Measurements from ENCODE around the gene IL18RAP.

The IL18RAP gene

DNA sequence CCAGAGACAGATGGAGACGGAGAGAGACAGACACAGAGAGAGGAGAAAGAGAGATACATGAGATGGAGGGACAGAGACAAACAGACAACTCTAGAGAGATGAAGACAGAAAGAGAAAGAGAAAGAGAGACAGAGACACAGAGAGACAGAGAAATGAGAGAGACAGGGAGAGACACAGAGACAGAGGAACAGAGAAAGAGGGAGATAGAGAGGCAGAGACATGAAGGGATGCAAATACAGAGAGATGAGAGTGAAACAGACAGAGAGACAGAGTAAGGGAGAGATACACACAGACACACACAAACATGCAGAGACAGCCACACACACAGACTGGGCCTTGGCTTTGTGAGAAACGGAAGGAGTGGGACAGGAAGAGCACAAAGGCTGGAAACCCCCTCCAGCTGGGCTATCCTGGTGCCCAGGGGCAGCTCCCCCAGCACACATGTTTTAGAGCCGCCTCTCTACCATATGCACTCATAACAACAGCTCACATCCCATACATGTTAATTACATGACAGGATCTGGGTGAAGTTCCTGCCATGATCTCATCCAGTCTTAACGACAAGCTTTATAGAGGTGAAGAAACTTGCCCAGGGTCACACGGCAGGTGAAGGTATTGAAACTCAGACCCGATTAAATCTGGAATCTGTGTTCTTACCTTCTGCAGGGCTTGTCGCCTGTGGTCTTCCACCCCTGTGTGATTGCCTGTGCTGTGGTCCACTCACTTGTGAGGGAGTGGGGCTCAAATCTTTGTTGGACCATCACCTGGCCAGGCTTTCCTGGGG lies 35.0 kb upstream of the IL18RAP start:
- H3K9me3 ChIP-seq (ENCODE audit: control insufficient read depth, insufficient read depth, low read length): no peaks in the 10 kb centered on the region
- no peak for TF ChIP-seq EZH2phosphoT487 (IDR thresholded peaks at IDR 0.05; ENCODE audit: borderline replicate concordance, low read length)
- TF ChIP-seq, protein P1, sequence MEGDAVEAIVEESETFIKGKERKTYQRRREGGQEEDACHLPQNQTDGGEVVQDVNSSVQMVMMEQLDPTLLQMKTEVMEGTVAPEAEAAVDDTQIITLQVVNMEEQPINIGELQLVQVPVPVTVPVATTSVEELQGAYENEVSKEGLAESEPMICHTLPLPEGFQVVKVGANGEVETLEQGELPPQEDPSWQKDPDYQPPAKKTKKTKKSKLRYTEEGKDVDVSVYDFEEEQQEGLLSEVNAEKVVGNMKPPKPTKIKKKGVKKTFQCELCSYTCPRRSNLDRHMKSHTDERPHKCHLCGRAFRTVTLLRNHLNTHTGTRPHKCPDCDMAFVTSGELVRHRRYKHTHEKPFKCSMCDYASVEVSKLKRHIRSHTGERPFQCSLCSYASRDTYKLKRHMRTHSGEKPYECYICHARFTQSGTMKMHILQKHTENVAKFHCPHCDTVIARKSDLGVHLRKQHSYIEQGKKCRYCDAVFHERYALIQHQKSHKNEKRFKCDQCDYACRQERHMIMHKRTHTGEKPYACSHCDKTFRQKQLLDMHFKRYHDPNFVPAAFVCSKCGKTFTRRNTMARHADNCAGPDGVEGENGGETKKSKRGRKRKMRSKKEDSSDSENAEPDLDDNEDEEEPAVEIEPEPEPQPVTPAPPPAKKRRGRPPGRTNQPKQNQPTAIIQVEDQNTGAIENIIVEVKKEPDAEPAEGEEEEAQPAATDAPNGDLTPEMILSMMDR (IDR thresholded peaks at IDR 0.05; ENCODE audit: low read depth, low read length, poor library complexity, severe bottlenecking): no peak
- H3K27ac ChIP-seq (ENCODE audit: low read depth, low read length): no peak overlapping the region

DNA sequence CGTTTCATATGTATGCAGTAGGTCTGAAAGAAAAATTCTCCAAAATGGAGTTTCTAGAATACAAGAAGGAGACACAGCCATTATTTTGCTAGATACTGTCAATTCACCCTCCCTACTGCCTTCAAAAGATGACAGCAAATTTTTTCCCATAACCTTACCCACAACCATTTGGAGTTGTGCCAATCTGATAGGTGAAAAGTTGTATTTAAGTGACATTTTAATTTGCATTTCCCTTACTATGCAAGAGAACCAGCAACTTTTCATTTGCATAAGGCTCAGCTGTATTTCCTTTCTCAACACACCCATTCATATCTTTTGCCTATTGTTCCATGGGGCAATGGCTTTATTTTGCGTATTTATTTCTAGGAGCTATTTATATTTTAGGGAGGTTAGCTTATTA lies 31.4 kb upstream of the IL18RAP start:
- no peaks in the 10 kb centered on the region for H3K4me1 ChIP-seq (ENCODE audit: control insufficient read depth, low read length)
- H3K9me3 ChIP-seq (ENCODE audit: control insufficient read depth, insufficient read depth, low read length): no peaks in the 10 kb centered on the region
- H3K27ac ChIP-seq (ENCODE audit: low read depth, low read length): no peak overlapping the region
- no peaks in the 10 kb centered on the region for H3K27me3 ChIP-seq (ENCODE audit: control insufficient read depth, low read length)
- no peak overlapping the region for H3K4me3 ChIP-seq (ENCODE audit: low read length)
- H3K9me2 ChIP-seq (replicated peaks; ENCODE audit: control insufficient read depth, low read length): no peaks in the 10 kb centered on the region
- TF ChIP-seq, protein P1 (IDR thresholded peaks at IDR 0.05; ENCODE audit: low read depth, low read length, poor library complexity, severe bottlenecking): no peak
- TF ChIP-seq EZH2phosphoT487 (IDR thresholded peaks at IDR 0.05; ENCODE audit: borderline replicate concordance, low read length): no peak
- H3F3A ChIP-seq (ENCODE audit: control insufficient read depth, insufficient read depth): no peaks in the 10 kb centered on the region
- no peaks in the 10 kb centered on the region for H3K79me2 ChIP-seq (ENCODE audit: control insufficient read depth, low read length)
- no peak overlapping the region for H3K4me2 ChIP-seq (ENCODE audit: low read length)
- H4K20me1 ChIP-seq (ENCODE audit: control insufficient read depth, insufficient read depth, low read depth, low read length): no peaks in the 10 kb centered on the region
- no peaks in the 10 kb centered on the region for H3K36me3 ChIP-seq (ENCODE audit: control insufficient read depth, low read length)

More for the DNA sequence above, 35.0 kb upstream of the IL18RAP start:
- no peak overlapping the region for H3K4me3 ChIP-seq (ENCODE audit: low read length)
- no peaks in the 10 kb centered on the region for H3K36me3 ChIP-seq (ENCODE audit: control insufficient read depth, low read length)
- no peak overlapping the region for H3K4me2 ChIP-seq (ENCODE audit: low read length)
- H3K79me2 ChIP-seq (ENCODE audit: control insufficient read depth, low read length): no peaks in the 10 kb centered on the region
- H3K27me3 ChIP-seq (ENCODE audit: control insufficient read depth, low read length): no peaks in the 10 kb centered on the region
- H3K4me1 ChIP-seq (ENCODE audit: control insufficient read depth, low read length): no peaks in the 10 kb centered on the region
- no peaks in the 10 kb centered on the region for H4K20me1 ChIP-seq (ENCODE audit: control insufficient read depth, insufficient read depth, low read depth, low read length)
- H3F3A ChIP-seq (ENCODE audit: control insufficient read depth, insufficient read depth): no peaks in the 10 kb centered on the region
- H3K9me2 ChIP-seq (replicated peaks; ENCODE audit: control insufficient read depth, low read length): no peaks in the 10 kb centered on the region

DNA sequence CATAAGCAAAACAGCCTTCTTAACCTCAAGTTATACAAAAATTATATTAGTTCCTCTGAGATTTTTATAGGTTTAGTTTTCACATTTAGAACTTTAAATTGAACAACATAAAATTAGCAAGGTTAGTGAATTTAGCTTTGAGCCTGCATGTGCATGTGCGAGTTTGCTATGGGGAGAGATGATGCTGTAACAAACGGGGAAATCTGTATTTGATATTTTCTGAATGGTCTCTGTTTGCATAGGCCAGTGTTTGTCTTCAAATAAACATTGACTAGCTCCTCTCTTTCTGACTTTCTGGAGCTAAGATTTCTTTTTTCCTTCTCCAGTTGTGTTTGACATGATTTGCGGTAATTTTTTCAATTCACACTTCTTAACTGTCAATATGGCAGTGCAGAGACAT lies 30.9 kb upstream of the IL18RAP start:
- Histone ChIP-seq H3K27me3 (ENCODE audit: control insufficient read depth, low read length) (no peaks in the 10 kb centered on the region), H4K20me1 (ENCODE audit: control insufficient read depth, insufficient read depth, low read depth, low read length) (no peaks in the 10 kb centered on the region), H3K79me2 (ENCODE audit: control insufficient read depth, low read length) (no peaks in the 10 kb centered on the region), H3K9me3 (ENCODE audit: control insufficient read depth, insufficient read depth, low read length) (no peaks in the 10 kb centered on the region), H3K4me3 (ENCODE audit: low read length) (no peak overlapping the region), H3K9me2 (replicated peaks; ENCODE audit: control insufficient read depth, low read length) (no peaks in the 10 kb centered on the region), H3K36me3 (ENCODE audit: control insufficient read depth, low read length) (no peaks in the 10 kb centered on the region), H3K27ac (ENCODE audit: low read depth, low read length) (no peak overlapping the region), H3K4me2 (ENCODE audit: low read length) (no peak overlapping the region), H3F3A (ENCODE audit: control insufficient read depth, insufficient read depth) (no peaks in the 10 kb centered on the region), H3K4me1 (ENCODE audit: control insufficient read depth, low read length) (no peaks in the 10 kb centered on the region)
- TF ChIP-seq EZH2phosphoT487 (IDR thresholded peaks at IDR 0.05; ENCODE audit: borderline replicate concordance, low read length): no peak
- TF ChIP-seq, protein P1 (IDR thresholded peaks at IDR 0.05; ENCODE audit: low read depth, low read length, poor library complexity, severe bottlenecking): no peak
